Psoas muscle (tissue), 8 donors: ENCODE data around the gene IFITM1. TPM values are rescaled to one million over a fixed set of nuclear protein-coding genes. Genes with fewer than 3 reads are reported as not detected.
"Not testable (repeated sequence)": the region's sequence is repeated elsewhere in the genome, so short reads cannot be mapped to it uniquely, and the experiment has no call there.

Source experiments
- ATAC-seq, 4 donors: fragments of 200-7000 bp; cut with Tn5 transposase; one replicate each; pipeline ENCODE4 v1.9.1; 2020; ENCODE audit warnings: moderate library complexity in 3 of 4, mild to moderate bottlenecking in 2 of 4
- DNase-seq, 2 donors: peaks; one replicate each; pipeline ENCODE4 v3.0.0-alpha.2; 2020
- H3K27ac ChIP-seq: fragments of 200-600 bp; one replicate; pipeline ENCODE4 v1.8.0; 2022
- H3K27me3 ChIP-seq, 3 donors: fragments of 200-600 bp in 1 of 3; one replicate each; pipeline versions ENCODE4 v1.6.1 to v1.8.0; 2013 to 2022; ENCODE audit warnings: low read length in 2 of 3, mild to moderate bottlenecking in 2 of 3, moderate library complexity in 1 of 3; ENCODE audit not compliant: insufficient read depth in 3 of 3
- H3K36me3 ChIP-seq, 2 donors: fragments of 200-600 bp in 1 of 2; one replicate each; pipeline versions ENCODE4 v1.6.1 to v1.8.0; 2013 to 2022; ENCODE audit warnings: low read depth in 1 of 2, mild to moderate bottlenecking in 1 of 2, moderate library complexity in 1 of 2; ENCODE audit not compliant: insufficient read depth in 1 of 2
- H3K4me1 ChIP-seq: fragments of 200-600 bp; one replicate; pipeline ENCODE4 v1.8.0; 2022
- H3K4me3 ChIP-seq: fragments of 200-600 bp; one replicate; pipeline ENCODE4 v1.8.0; 2022; ENCODE audit warnings: mild to moderate bottlenecking
- H3K9me3 ChIP-seq: fragments of 200-600 bp; one replicate; pipeline ENCODE4 v1.8.0; 2022
- CTCF ChIP-seq: fragments of 200-600 bp; IDR thresholded peaks from one replicate; pipeline ENCODE4 v1.8.0; 2022; ENCODE audit warnings: antibody characterized with exemption
- WGBS, 3 donors: extraction: QIAGEN DNeasy Blood & Tissue Kit; methylation state at CpG; one replicate each; pipeline versions ENCODE4 v1.1.6 to v1.1.7; 2013; 5-methylcytosine and 5-hydroxymethylcytosine counted together
- intact Hi-C, 2 donors: fragments of 100-400 bp; cut with DNase I; formaldehyde crosslinking; loops; one replicate each; pipeline versions ENCODE4 v1.11.0 to v1.14.2; 2022
- polyA plus RNA-seq, 3 donors: library from polyadenylated mRNA; stranded (reverse); fragments of 200-250 nt; gene quantifications; one replicate each; pipeline ENCODE4 v1.2.3, GENCODE V29; 2013
- total RNA-seq, 4 donors: library from RNA; stranded (reverse); fragmentation: NEBNext Ultra II Directional in 2 of 4; extraction: Animal tissue kit (Norgen Biotek cat#: 25700) in 2 of 4; gene quantifications; one replicate each; pipeline versions ENCODE4 v1.2.1 to v1.2.4, GENCODE V29; 2021 to 2023
- donor health status: healthy with polysubstance abuse.
- donor health status: DM: no; HTN: no; CAD: no; lungs with moderate emphysema.
- donor health status: Bipolar disorder and iron deficiency.
- donor health status: healthy.
- donor health status: DM: yes; HTN: yes; CAD: no.
- donor health status: DM: no; HTN: no; CAD: no.
- donor health status: DM: no; HTN: no; CAD: no.
- donor health status: DM: yes; HTN: yes; CAD: no.

The IFITM1 gene
- total and polyA plus RNA-seq, 7 donors = 39.7 to 107 (median 69.7) TPM

- Histone ChIP-seq H3K36me3 (no peaks in the 10 kb centered on the region), H3K9me3 (no peaks in the 10 kb centered on the region), H3K27ac (peak overlapping the region; percentile 71), H3K4me1 (peaks cover 9% of the 10 kb centered on the region), H3K4me3 (peak overlapping the region; percentile 67), H3K27me3 (peaks cover 0 to 28% (median 5%) of the 10 kb centered on the region in 3 donors)
- intact Hi-C loops = no loop called here
- ATAC-seq (no peak), DNase-seq (peak; percentile 14 to 44)
- 61 to 63% (median 63%) methylated on average over 14 of the region's 14 CpGs for WGBS, 3 donors
- no peak for TF ChIP-seq CTCF
Measured at GRCh38 chr11:312092-312816, 1.6 kb upstream of the IFITM1 start.

GRCh38 chr11:313304-313786 is 495 bp upstream of the IFITM1 start:
- peak in 1 of 2 donors; percentile 48 for DNase-seq
- TF ChIP-seq CTCF = no peak
- H3K4me1 ChIP-seq = peaks cover 9% of the 10 kb centered on the region
- intact Hi-C loops = no loop called here
- H3K9me3 ChIP-seq = no peaks in the 10 kb centered on the region
- 62 to 67% (median 63%) methylated on average over 8 of the region's 8 CpGs for WGBS, 3 donors
- peak overlapping the region; percentile 67 for H3K4me3 ChIP-seq
- peak overlapping the region; percentile 71 for H3K27ac ChIP-seq
- no peaks in the 10 kb centered on the region for H3K36me3 ChIP-seq
- H3K27me3 ChIP-seq = peaks cover 0 to 28% (median 5%) of the 10 kb centered on the region in 3 donors
- ATAC-seq = no peak

GRCh38 chr11:314554-314875 is 675 bp downstream of the IFITM1 start:
- H3K9me3 ChIP-seq, ATAC-seq, DNase-seq, H3K4me1 ChIP-seq, H3K36me3 ChIP-seq, intact Hi-C loops: not testable (repeated sequence)
- 45 to 56% (median 53%) methylated on average over 6 of the region's 6 CpGs for WGBS, 3 donors
- Histone ChIP-seq H3K27ac (peak overlapping the region; percentile 71), H3K27me3 (peaks cover 0 to 30% (median 5%) of the 10 kb centered on the region in 3 donors), H3K4me3 (peak overlapping the region; percentile 67)

- Histone ChIP-seq H3K27ac (peak overlapping the region; percentile 55), H3K4me3 (peak overlapping the region; percentile 67), H3K4me1 (peaks cover 9% of the 10 kb centered on the region), H3K27me3 (peaks cover 0 to 32% (median 5%) of the 10 kb centered on the region in 3 donors), H3K36me3 (no peaks in the 10 kb centered on the region), H3K9me3 (no peaks in the 10 kb centered on the region)
- intact Hi-C loops = no loop called here
- ATAC-seq = no peak
- WGBS, 3 donors = 56 to 61% (median 57%) methylated on average over 9 of the region's 9 CpGs
- TF ChIP-seq CTCF = no peak
- DNase-seq = no peak
Measured at GRCh38 chr11:315051-315481, 1.2 kb downstream of the IFITM1 start.

- no peaks in the 10 kb centered on the region for H3K36me3 ChIP-seq
- TF ChIP-seq CTCF = no peak
- intact Hi-C loops = no loop called here
- ATAC-seq (no peak), DNase-seq (peak in 1 of 2 donors; percentile 52)
- H3K27ac ChIP-seq = peak overlapping the region; percentile 55
- H3K4me1 ChIP-seq = peaks cover 9% of the 10 kb centered on the region
- H3K4me3 ChIP-seq = peak overlapping the region; percentile 67
- WGBS, 3 donors = 45 to 49% (median 47%) methylated on average over 32 of the region's 32 CpGs
- no peaks in the 10 kb centered on the region for H3K9me3 ChIP-seq
- H3K27me3 ChIP-seq = peaks cover 0 to 32% (median 5%) of the 10 kb centered on the region in 3 donors
Measured at GRCh38 chr11:315516-315994, 1.7 kb downstream of the IFITM1 start.
